ENCODE results near the gene OR52E6. TPM values are rescaled to one million over a fixed set of nuclear protein-coding genes. Genes with fewer than 3 reads are reported as not detected.

Gene OR52E6
- not detected in 5 replicates for total RNA-seq (2022; extraction: Qiagen RNA extraction)

DNA sequence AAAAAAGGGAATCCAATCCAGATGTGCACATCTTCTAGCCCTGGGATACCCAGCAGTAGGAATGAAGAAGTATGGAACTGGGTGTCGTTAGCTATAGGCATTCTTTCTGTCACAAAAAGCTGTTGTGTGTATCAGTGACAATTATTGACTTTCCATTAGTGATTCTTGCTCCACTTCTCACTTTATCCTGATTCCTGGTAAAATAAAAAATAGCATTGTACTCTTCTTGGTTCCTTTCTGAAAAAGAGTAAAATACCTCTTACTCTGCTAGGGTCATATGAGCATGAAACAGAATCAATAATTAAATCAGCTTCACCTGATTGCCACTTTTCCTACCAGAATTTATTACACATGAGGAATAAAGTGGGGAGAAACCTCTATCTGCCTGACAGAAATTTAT is at the start of gene OR52E6:
Gene OR52E6 (minus strand): TSS at position 101 of the 400 bp plus-strand sequence. CDS start 0 bp downstream, at position 101.

DNA sequence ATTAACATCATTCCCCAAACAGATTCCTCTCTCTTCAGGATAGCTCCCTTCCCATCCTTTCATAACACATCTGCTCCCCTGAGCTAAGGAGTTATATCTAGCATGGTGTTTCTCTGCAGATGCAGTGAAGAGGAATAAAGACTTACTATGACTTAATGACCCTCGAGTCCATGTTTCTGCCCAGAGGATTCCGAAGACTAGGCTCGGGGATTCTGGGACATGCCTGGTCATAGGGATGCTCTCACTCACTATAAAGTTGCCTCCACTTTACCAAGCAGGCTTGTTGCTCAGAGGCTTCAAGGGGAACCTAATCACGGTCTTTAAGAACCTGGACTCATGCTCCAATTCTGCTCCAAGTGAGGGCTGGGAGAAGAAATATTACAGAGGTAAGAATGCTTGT is 38.6 kb upstream of the OR52E6 start, which contains the start of gene OR52E4:
Gene OR52E4 (plus strand): TSS at position 301 of the 400 bp plus-strand sequence. CDS start 3,664 bp downstream, outside the sequence.

DNA sequence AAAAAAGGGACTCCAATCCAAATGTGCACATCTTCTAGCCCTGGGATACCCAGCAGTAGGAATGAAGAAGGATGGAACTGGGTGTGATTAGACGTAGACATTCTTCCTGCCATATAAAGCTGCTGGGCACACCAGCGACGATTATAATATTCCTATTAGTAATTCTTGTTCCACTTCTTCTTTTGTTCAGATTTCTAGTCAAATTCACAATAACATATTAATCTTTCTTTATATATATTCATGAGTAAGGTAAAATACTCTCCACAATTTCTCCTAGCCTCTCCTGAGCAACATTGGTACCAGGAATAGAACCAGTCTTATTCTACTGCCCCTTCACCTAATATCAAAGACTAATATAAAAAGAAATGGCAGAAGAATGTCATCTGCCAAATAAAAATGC is 15.9 kb upstream of the OR52E6 start, which contains the start of gene OR52E8:
Gene OR52E8 (minus strand): TSS at position 101 of the 400 bp plus-strand sequence. CDS start 0 bp downstream, at position 101.

DNA sequence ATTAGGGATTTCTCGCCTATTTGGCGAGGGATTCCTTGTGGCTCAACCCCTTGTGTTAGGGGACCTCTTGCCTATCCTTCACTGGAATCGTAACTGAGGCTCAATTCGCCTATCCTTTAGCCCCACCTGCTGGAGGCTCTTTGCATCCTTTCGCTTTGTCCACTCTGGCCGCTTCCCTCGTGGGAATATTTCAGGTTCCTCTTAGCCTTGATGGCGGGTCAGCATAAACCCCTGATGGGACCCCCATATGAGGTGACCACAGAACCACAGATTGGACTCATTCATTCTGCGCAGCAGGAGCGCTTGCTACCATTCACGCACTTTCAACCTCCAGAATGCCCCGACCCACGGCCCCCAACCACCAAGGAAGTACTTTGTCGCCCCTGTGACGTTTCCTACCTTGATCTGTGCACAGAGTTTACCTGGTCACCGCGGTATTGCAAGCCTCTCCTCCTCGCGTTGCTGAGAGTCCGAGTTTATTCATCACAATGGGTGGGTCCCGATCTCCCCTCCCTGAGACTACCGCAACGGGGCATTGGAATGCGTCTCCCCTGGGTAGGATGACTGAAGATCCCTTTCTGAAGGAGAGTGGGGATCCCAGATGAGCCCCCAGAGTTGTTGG is 33.1 kb downstream of the OR52E6 start, which contains the start of gene OR52N2:
Gene OR52N2 (plus strand): TSS at position 425 of the 622 bp plus-strand sequence. CDS start 11,412 bp downstream, outside the sequence.

DNA sequence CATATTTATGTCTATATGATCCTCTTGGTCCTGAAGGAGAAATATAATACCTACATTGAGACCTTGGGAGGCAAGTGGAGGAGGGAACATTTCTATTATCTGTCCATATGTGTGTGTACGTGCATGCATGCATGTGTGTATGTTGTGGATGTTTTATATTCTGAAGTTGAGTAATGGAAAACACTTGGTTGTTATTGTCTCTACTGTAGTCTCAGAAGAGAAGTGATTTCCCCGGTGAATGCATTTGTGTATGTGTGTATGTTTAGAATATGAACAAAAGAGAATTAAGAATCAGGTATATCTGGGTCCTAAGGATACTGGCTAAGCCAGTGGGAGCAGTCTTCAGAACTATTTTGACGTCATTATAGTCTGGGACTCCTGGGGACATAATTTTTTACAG is 50.5 kb downstream of the OR52E6 start, which contains the start of gene OR52N1:
Gene OR52N1 (minus strand): TSS at position 101 of the 400 bp plus-strand sequence. CDS start 2,449 bp downstream, outside the sequence.

Other genes with a start within 250 kb of the OR52E6 start
- 6.9 to 8.3 TPM (median 7.6 TPM) in 5 replicates for gene TRIM6, start 245.3 kb downstream of the OR52E6 start, total RNA-seq (2022; extraction: Qiagen RNA extraction)
- gene TRIM34, start 216.9 kb downstream of the OR52E6 start, total RNA-seq (2022; extraction: Qiagen RNA extraction) = 2.3 to 3.6 TPM (median 2.9 TPM) in 5 replicates
- gene TRIM5, start 156.8 kb downstream of the OR52E6 start, total RNA-seq (2022; extraction: Qiagen RNA extraction) = 8.6 to 11.8 TPM (median 9.6 TPM) in 5 replicates
- 0.60 to 1.8 TPM (median 1.1 TPM) in 5 replicates for gene TRIM22, start 152.1 kb downstream of the OR52E6 start, total RNA-seq (2022; extraction: Qiagen RNA extraction)
- not detected in 5 replicates for gene OR56B1, start 105.4 kb downstream of the OR52E6 start, total RNA-seq (2022; extraction: Qiagen RNA extraction)
- gene OR52N4, start 87.7 kb downstream of the OR52E6 start, total RNA-seq (2022; extraction: Qiagen RNA extraction) = not detected in 5 replicates
- not detected in 5 replicates for gene OR52N5, start 58.5 kb downstream of the OR52E6 start, total RNA-seq (2022; extraction: Qiagen RNA extraction)
- not detected in 5 replicates for gene OR52N1, start 50.6 kb downstream of the OR52E6 start, total RNA-seq (2022; extraction: Qiagen RNA extraction)
- gene OR52N2, start 33.0 kb downstream of the OR52E6 start, total RNA-seq (2022; extraction: Qiagen RNA extraction) = not detected in 5 replicates
- not detected in 5 replicates for gene OR52E8, start 15.8 kb upstream of the OR52E6 start, total RNA-seq (2022; extraction: Qiagen RNA extraction)
- gene OR52E4, start 38.7 kb upstream of the OR52E6 start, total RNA-seq (2022; extraction: Qiagen RNA extraction) = not detected in 5 replicates
- gene OR52E5, start 51.3 kb upstream of the OR52E6 start, total RNA-seq (2022; extraction: Qiagen RNA extraction) = not detected in 5 replicates
- gene OR56A3, start 100.4 kb upstream of the OR52E6 start, total RNA-seq (2022; extraction: Qiagen RNA extraction) = not detected in 5 replicates
- gene OR56A5, start 126.6 kb upstream of the OR52E6 start, total RNA-seq (2022; extraction: Qiagen RNA extraction) = not detected in 5 replicates
- gene OR52L1, start 145.1 kb upstream of the OR52E6 start, total RNA-seq (2022; extraction: Qiagen RNA extraction) = not detected in 5 replicates
- not detected in 5 replicates for gene OR56A4, start 165.0 kb upstream of the OR52E6 start, total RNA-seq (2022; extraction: Qiagen RNA extraction)
- not detected in 5 replicates for gene OR56A1, start 188.9 kb upstream of the OR52E6 start, total RNA-seq (2022; extraction: Qiagen RNA extraction)